Epithelial cell of esophagus (primary cell): ENCODE measurements around the gene METTL14.

Experiments
- DNase-seq: peaks from one replicate; pipeline ENCODE4 v3.0.0; 2010; ENCODE audit warnings: low read depth
- H3K4me3 ChIP-seq: 2 replicates; pipeline ENCODE4 v1.5.1; 2011; ENCODE audit warnings: mild to moderate bottlenecking, low read length, control low read depth
- TF ChIP-seq, protein P1 (sequence below): IDR thresholded peaks from 2 replicates; pipeline ENCODE4 v1.5.1; 2011; ENCODE audit warnings: low read depth, mild to moderate bottlenecking, low read length, control low read depth, inconsistent platforms; ENCODE audit not compliant: insufficient read depth; ENCODE audit errors: missing control alignments

Gene METTL14

DNA sequence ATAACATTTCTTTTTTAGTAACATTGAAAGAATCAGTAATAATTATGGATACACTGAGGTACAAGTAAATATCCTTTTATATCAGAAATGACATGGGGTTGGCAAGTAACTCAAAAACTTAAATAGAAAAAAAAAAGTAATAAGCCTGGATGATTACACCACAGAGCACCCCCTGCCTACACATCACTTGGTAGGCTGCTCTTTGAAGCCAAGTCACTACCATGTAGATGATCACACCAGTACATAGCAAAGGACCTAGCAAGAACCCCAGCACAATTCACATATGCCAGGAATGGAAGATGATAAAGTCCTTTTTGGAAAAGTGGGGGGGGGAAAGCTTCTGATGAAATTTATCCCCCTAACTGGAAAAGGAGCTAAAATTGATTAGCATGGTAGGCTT is 56.9 kb downstream of the METTL14 start:
- H3K4me3 ChIP-seq: no peak overlapping the region
- TF ChIP-seq, protein P1, sequence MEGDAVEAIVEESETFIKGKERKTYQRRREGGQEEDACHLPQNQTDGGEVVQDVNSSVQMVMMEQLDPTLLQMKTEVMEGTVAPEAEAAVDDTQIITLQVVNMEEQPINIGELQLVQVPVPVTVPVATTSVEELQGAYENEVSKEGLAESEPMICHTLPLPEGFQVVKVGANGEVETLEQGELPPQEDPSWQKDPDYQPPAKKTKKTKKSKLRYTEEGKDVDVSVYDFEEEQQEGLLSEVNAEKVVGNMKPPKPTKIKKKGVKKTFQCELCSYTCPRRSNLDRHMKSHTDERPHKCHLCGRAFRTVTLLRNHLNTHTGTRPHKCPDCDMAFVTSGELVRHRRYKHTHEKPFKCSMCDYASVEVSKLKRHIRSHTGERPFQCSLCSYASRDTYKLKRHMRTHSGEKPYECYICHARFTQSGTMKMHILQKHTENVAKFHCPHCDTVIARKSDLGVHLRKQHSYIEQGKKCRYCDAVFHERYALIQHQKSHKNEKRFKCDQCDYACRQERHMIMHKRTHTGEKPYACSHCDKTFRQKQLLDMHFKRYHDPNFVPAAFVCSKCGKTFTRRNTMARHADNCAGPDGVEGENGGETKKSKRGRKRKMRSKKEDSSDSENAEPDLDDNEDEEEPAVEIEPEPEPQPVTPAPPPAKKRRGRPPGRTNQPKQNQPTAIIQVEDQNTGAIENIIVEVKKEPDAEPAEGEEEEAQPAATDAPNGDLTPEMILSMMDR: no peak
- no peak for DNase-seq

DNA sequence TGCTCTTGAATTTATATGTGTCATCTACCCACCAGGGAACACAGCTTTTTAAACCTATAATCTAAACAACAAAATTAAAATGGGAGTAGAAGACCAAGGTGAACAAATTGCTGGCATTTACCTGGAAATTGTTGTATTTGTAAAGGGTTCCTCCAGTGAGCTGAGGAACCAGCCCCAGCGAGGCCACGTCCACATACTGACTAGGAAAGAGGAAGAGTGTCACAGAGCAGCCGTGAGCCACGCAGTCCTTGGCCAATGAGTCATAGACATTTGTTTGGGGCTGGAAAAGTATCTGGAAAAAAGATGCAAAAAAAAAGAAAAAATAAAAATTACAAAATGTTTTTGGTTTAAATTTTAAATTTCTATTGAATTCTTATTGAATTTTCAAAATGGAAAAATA is 58.7 kb downstream of the METTL14 start:
- no peak overlapping the region for H3K4me3 ChIP-seq
- TF ChIP-seq, protein P1: no peak
- no peak for DNase-seq

DNA sequence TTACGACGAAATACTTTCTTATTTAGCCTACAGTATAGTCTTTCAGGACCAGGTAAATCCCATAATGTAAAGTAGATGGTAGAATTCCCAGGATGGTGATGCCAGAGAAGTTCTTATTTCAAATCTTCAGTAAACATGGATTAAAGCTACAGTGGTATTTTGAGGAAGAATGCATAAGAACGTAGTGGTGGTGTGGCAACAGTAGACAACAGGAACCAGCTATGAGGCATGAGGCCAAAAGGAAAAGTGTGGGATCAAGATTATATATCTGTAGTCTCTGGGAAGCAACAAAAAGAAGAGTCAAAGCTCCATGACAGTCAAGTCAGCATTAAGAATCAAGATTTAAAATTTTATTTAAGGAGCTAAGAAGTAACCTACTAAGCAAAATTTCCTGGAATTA is 60.2 kb downstream of the METTL14 start:
- no peak overlapping the region for H3K4me3 ChIP-seq
- DNase-seq: no peak
- TF ChIP-seq, protein P1: no peak

DNA sequence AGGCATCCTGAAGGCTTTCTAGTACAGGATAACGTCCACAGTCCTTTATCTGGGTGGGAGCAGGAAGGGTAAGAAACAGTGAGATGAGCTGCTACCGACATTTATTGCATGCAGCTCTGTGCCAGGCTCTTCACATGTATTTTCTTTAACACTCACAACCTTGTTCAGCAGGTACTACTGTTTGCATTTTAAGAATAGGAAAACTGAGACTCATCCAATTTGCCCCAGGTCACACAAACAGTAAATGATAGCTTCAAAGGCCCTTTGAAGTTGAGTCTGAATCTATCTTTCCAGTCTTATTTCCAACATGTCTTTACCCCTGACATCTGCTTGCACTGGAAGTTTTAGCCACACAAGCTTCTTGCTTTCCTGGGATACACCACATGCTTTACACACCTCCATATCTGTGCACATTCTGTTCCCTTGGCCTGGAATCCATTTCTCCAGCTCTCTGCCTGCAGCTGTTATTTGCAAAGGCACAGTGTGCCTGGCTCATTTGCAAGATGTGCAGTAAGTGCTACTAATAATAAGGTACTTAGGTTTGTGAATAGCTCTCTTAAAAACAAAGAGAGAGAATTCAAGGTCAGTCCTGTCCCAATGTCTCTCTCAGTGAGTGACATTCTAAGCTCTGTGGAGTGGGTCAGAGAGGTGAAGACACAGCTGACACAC is 61.2 kb downstream of the METTL14 start:
- H3K4me3 ChIP-seq: no peak overlapping the region
- peak; percentile 10 for DNase-seq
- TF ChIP-seq, protein P1: no peak

DNA sequence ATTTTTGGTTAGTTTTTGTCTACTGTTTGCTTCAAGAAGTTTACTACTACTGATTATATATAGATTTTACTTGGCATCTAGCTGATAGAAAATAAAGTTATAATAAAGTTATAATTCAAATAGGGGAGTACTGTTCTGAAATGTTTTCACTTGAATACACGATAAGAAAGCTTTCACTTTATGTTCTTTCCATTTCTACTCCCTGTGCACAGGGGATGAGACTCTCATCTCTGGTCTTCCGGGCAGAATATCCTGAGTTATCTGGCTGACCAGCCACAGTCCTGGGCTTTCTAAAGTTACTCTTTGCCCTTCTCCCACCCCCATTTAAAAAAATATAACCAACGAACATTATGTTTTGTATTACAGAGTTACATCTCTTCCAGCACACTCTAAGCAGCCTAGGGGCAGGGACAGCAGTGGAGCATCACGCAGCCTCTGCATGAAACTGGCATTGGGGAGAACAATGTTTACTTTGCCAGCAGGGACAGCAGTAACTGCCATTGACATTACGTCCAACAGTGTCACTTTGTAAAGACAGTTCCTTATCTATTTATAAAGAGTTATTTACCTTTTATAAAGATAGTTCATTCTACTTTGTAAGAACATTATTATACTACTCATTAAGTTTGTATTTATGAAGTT is 64.3 kb downstream of the METTL14 start:
- H3K4me3 ChIP-seq: no peak overlapping the region
- TF ChIP-seq, protein P1: no peak
- DNase-seq: no peak

DNA sequence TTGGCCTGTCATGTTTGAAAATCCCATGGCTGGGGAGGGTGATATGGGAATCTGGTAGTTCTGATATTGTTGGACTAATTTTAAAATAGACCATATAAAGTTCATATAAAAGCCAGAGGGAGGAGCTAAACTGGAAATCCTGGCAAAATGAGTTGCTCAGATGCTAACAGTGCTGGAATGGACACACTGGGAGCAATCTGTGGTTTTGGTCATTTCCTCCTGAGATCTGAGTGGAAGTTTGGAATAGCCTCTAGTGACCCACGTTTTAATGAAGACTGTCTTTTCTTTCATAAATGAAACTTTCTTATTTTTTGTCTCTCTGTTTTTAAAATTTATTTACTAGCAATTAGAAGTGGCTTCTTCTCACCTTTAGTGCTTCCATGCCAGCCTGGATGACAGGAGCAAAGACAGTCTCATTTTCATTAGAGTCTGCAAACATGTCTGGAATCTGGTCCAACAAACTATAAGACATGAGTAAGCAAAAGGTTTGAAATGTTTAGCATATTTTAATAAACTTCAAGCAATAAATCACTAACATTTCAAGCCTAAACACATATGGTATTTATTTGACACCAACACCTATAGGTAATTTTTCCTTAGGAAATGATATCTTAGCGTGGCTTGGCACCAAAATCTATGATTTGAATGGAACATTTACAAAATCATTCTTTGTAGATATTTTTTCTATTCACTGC is 66.6 kb downstream of the METTL14 start:
- DNase-seq: no peak
- TF ChIP-seq, protein P1: no peak

More for the DNA sequence above, 66.6 kb downstream of the METTL14 start:
- H3K4me3 ChIP-seq: no peak overlapping the region
